Gastrocnemius medialis (tissue), 4 donors: ENCODE measurements around the gene SIAH2.

Experiments
- CTCF ChIP-seq, 5 experiments: fragments of 450-650 bp in 3 of 5; fragments of 200-600 bp in 2 of 5; sonication (generic) in 2 of 5; IDR thresholded peaks in 4 of 5; conservative IDR thresholded peaks in 1 of 5; 1 replicate in 4 of 5; 2 replicates in 1 of 5; pipeline ENCODE4 v1.5.1; 2016 to 2019; ENCODE audit warnings: antibody characterized with exemption in 5 of 5, mild to moderate bottlenecking in 3 of 5, moderate library complexity in 3 of 5
- POLR2A ChIP-seq, 2 donors: fragments of 450-650 bp; IDR thresholded peaks; one replicate each; pipeline ENCODE4 v1.6.1; 2017; ENCODE audit warnings: antibody characterized with exemption in 2 of 2, mild to moderate bottlenecking in 2 of 2, moderate library complexity in 2 of 2

GRCh38 chr3:150793641-150794040 is 30.7 kb upstream of the SIAH2 start:
- no peak for TF ChIP-seq CTCF (IDR thresholded peaks at IDR 0.05 in 4 of 5, conservative IDR thresholded peaks at IDR 0.05 in 1 of 5)
- TF ChIP-seq POLR2A (IDR thresholded peaks at IDR 0.05): no peak
